ENCODE results near the gene NIN.

NIN gene

DNA sequence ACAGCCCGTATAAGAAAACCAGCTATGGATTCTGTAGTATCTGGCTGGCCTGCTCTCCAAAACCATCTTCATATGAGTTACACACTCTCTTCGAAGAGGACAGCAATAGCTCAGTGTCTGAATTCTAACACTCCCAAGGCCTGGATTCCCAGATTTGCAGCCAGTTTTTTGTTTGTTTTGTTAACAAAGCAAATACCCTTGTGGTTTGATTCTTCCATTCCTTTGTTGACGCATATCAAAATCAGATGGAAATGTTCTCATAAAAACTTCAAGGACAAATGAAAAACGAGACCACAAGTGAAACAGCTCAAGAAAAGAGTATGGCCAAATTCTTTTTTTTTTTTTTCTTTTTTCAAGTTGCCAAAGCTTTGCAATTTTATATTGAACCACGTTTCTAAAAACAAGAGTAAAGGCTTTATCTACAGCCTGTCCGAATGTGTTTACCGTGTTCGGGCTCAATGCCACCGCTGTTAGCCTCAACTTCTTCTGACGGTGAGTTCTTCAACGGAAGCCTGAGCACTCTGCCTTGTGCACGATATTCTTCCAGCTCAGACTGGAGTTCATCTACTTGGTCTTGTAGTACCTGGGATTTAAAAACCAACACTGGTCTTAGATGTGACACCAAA lies 67.5 kb downstream of the NIN start:
- no peak for DNase-seq

DNA sequence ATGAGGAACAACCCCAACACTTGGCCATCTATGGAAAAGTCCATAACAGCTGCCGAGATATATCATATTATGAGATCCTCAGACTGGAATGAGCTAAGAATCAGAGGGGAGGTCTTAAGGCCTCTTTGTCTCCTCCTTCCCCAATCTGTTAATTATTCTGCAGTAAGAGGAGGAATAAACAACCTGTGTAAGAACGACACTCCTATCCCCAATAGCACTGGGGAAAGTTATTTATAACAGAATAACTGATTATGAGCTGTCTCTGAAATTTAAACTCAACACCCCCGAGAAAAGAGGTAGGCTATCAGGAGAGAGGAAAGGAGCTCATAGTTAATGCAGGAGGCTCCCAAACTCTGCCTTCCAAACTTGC lies 68.0 kb downstream of the NIN start:
- no peak for DNase-seq

GRCh38 chr14:50762001-50762930 lies 68.7 kb downstream of the NIN start:
- peak in 8 of 58 donors; percentile 6 to 59 (median 32) for DNase-seq

GRCh38 chr14:50759800-50760543 lies 71.0 kb downstream of the NIN start:
- no peak for DNase-seq

DNA sequence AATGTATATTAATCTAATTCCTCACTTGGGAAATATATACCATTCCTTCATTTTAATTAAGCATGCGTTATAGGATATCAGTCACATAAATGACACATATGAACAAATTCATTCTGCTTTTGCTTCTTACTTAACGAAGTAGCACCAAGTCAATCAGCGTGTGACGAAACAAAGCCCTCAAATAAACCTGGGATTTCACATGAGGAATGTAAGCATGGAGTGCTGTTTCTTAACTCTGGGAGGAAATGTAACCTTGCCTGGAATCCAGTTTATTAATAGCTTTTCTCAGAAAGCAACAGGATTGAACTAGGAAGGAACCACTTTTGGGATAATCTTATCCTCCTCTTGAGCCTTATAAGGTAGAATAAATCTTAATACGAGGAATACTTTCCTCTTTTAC lies 72.0 kb downstream of the NIN start:
- DNase-seq: no peak

- no peak for DNase-seq
Measured at GRCh38 chr14:50758305-50758704, 72.7 kb downstream of the NIN start.

DNA sequence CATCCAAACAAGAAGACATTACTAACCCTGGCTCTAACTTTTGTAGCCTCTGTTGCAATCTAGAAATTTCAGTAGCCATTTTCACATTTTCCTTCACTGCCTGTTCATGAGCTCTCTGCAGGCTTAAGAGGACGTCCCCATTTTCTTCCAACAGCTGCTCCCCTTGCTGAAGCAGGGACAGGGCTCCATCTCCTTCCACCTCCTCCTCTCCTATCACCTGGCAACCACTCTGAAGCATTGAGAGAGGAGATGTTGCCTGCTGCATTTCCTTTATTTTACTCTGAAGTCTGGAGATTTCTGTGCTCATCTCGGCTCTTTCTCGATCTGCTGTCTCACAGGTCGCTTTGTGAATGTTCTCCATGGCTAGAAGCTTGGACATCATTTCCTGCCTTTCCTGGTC lies 73.3 kb downstream of the NIN start:
- no peak for DNase-seq

- no peak for DNase-seq
Measured at GRCh38 chr14:50756300-50756699, 74.7 kb downstream of the NIN start.

DNA sequence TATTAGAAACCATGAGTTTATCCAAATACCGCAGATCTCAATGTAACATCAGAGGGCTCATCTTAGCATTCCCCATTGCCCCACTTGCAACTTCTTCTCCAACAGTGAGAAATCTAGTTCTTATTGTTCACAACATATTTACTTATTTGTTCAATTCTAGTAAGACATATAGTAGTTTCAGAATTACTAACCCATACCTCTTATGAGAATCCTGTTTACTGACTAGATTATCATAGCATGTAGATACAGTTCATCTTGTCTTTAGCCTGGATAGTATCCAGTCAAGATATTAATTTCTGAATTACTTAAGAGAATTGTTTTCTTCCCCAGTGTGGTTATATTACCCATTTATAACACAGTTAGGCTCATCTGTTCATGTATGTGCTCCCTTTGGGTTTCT lies 80.6 kb downstream of the NIN start:
- DNase-seq: no peak

DNA sequence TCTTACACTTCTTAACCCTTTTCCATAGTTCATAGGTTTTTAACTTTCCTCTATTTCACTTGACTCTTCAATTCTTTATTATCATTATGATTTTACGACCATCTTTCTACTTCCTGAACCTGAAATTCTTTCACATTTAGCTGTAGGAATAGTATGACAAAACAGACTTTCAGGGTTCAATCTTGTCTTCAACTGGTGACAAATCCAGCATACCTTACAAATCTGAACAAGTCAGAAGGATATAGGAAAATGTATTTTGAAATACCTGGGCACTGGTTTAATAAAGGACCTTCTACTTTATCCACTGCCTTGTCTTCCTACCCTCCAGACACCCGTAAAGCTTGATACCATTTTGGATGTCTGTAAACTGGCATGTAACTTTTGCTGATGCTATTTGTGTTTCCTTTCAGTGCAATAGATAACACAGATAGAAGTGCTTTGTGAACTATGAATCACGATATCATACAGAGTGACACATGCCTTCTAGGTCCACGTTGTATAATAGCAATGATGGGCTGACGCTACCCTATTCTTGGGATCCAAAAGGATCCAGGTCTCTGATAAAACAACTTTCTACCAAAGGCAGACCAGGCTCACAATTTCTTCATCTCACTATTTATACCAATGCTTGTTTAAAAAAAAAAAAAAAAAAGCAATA lies 85.4 kb downstream of the NIN start:
- no peak for DNase-seq

DNA sequence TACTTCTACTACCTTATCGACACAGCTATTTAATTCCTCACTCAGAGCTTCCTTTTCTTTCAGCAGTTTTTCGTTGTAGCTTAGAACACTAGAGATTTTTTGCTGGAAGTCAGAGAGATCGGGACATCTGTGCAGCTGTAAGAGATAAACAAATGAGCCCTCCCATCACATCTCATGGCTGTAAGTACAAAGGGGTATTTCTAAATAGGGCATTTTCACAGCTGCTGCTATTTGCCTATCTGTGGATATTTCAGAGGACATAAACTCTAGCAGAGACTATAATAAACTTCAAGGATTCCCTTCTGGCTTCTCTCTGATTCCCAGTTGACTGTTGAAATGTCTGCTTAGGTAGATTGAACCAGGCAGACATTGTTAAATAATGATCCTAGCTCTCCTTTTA lies 86.7 kb downstream of the NIN start:
- DNase-seq: no peak

- DNase-seq: no peak
Measured at GRCh38 chr14:50741567-50741966, 89.4 kb downstream of the NIN start.

- DNase-seq: no peak
Measured at GRCh38 chr14:50740856-50741255, 90.1 kb downstream of the NIN start.

DNA sequence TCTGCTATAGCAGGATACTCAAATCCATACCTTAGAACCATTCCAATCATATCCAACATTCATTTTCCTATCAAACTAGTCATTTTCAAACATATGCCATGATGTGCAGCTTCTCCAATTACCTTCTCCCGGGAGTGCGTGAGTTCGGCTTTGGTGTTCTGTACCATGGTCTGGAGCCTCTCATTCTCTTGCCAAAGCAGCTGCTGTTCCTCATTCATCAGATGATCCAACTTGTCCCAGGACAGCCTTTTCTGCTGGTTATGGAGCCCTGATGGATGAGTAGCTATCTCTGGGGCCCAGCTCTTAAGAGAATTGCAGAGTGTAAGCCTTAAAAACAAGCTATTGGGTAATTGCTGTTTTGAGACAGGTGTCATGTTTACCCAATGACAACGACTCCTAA lies 91.8 kb downstream of the NIN start:
- no peak for DNase-seq

DNA sequence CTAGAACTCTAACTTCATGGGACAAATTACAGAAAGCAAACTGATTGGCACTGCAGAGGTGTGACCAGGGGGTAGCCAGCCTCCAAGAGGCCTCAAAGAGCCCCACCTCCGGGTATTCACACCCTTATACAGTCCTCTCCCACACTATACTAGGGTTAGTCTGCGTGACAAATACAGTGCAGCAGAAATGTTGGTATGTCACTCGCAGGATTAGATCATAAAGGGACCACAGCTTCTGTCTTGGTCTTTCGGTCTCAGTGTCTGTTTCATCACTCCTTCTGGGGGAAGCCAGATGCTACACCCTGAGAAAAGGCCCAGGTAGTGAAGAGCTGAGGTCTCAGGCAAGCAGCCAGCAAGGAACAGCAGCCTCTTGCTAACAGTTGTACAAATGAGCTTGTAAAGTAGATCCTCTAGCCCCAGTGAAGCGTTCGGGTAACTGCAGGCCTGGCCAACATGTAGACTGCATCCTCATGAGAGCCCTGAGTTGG lies 94.0 kb downstream of the NIN start:
- no peak for DNase-seq

GRCh38 chr14:50734950-50735695 lies 95.8 kb downstream of the NIN start:
- DNase-seq: no peak

GRCh38 chr14:50733494-50733893 lies 97.5 kb downstream of the NIN start:
- no peak for DNase-seq

GRCh38 chr14:50728836-50729235 lies 102.1 kb downstream of the NIN start:
- no peak for DNase-seq

GRCh38 chr14:50726372-50727107 lies 104.4 kb downstream of the NIN start:
- no peak for DNase-seq

DNA sequence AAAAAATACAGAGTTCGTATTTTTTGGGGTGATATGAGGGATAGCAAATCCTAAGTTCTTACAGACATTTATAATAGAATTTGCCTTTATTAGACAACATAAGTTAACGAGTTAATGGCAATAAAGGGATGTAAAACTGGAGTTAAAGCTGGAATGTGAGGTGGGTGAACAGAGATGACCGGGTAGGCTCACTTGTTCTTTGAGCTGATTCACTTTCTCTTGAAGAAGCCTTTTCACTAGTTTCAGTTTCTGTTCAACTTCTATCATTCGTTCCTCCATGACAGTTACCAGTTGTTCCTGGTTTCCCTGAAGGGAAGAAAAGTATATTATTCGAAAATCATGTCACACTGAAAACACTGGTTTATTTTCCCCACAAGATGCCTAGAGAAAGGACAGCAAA lies 105.2 kb downstream of the NIN start:
- DNase-seq: no peak
